HG03159 (cell line): Measurements from ENCODE around the gene TACC3.

Experiments used
- ATAC-seq: cut with Tn5 transposase; IDR thresholded peaks from one replicate; pipeline ENCODE4 v1.9.1; 2021; ENCODE audit warnings: mild to moderate bottlenecking, moderate library complexity; ENCODE audit not compliant: unreplicated experiment

The TACC3 gene

GRCh38 chr4:1770791-1771231 is 49.5 kb downstream of the TACC3 start:
- ATAC-seq = no peak

DNA sequence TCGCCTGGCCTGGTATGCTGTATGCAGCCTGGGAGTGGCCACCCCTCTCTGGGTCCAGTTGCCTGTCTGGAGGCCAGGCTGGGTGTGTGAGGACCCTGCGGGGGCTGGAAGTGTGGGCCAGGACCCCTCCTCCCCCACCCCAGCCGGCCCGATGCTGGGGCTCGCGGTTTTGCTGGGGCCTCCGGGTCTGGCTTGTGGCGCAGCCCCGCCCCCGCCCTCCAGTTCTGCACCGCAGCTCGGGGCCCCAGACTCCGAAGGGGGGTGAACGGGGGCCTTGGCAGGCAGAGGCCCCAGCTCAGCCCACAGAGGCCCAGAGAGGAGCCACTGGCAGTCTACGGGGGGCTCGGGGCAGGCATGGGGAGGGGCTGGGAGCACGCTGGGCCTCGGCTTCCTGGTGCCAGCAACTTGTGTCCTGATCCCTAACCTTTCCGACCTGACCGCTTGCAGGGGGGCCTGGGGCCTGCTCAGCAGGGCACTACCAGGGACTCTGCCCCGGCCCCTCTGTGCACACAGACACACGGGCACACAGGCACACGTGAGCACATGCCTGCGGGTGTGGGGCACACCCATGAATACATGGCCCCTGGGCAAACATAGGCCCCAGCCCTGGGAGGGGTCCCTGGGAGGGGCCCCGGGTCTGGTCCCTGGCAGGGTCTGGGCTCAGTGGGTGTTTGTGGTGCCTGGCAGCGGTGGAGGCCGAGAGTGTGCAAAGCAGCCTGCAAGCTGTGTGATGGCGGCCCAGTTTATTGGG is 50.4 kb downstream of the TACC3 start:
- no peak for ATAC-seq

- ATAC-seq = no peak
Observed at GRCh38 chr4:1772853-1773538, 51.7 kb downstream of the TACC3 start.

- ATAC-seq = no peak
Observed at GRCh38 chr4:1773754-1774153, 52.4 kb downstream of the TACC3 start.

GRCh38 chr4:1775731-1776500 is 54.6 kb downstream of the TACC3 start:
- ATAC-seq = no peak

GRCh38 chr4:1776521-1777161 is 55.3 kb downstream of the TACC3 start:
- no peak for ATAC-seq

DNA sequence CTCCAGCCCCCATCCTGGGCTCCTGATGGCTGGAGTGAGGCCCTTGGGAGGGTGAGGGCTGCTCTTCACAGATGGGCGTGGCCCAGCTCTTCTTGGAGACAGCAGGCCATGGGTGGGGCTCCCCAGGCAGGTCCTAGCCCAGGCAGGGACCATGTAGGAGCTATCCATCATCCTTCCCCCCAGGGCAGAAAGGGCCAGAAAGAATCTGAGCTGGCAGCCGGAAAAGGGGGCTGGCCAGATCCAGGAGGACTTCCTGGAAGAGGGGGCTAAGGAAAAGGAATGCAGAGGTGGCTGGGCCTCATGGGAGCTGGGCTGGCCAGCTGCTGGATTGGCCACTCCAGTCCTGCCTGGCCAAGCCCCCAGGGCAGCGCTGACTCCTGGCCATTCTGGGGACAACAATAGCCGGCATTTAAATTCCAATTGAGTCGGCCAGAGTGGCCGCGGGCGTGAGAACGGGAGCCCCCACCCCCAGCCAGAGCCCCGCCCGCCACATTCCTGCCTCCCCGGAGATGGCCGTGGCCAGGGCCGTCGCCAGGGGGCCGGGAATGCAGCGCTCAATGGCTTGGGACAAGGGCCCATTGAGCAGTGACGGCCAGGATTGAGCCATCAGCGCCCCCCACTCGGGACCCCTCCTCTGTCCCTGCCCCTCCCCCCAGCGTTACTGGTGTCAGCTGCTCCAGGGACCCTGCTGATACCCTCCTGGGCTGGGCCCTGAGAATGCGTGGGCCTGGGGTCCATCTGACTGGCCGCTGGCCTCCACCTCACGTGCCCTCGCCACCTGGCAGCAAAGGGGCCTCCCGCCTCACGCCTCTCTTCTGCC is 56.7 kb downstream of the TACC3 start:
- no peak for ATAC-seq

- ATAC-seq = no peak
Observed at GRCh38 chr4:1778642-1779392, 57.5 kb downstream of the TACC3 start.

GRCh38 chr4:1779588-1780382 is 58.5 kb downstream of the TACC3 start:
- ATAC-seq = no peak

DNA sequence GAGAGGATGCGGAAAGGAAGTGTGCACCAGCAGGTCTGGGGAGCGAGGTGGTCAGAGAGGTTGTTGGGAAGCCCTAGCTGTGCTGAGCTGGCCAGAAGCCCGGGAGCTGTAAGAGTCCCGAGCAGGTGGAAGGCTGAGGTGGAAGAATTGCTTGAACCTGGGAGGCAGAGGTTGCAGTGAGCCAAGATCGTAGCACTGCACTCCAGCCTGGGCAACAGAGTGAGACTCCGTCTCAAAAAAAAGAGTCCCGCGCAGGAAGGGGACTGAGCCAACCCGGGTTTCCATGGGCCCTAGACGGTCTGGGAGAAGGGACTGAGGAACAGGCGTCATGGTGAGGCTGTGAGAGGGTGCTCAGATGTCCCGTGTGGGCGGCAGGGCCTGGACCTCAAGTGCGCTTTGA is 59.1 kb downstream of the TACC3 start:
- ATAC-seq = no peak

DNA sequence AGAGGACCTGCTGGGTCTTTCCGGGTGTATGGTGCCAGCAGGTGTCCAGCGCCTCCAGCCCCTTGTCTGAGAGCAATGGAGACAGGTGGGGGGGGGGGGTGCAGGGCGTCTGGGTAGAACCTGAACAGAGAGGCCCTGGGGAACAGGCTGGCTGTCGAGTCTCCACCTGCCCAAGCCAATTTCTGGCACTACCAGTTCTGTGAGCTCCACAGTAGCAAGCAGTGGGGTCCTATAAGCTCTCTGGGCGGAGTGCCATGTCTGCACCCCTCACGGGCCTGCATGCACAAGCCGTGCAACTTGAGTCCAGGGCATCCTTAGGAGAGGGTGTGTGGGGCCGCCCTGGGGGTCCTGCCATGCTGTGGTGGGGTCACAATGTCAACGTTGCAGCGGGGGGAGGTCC is 61.7 kb downstream of the TACC3 start:
- no peak for ATAC-seq

GRCh38 chr4:1783970-1784369 is 62.6 kb downstream of the TACC3 start:
- no peak for ATAC-seq

GRCh38 chr4:1784395-1784788 is 63.1 kb downstream of the TACC3 start:
- no peak for ATAC-seq

GRCh38 chr4:1784789-1785591 is 63.7 kb downstream of the TACC3 start:
- no peak for ATAC-seq

- no peak for ATAC-seq
Observed at GRCh38 chr4:1785592-1785991, 64.3 kb downstream of the TACC3 start.

DNA sequence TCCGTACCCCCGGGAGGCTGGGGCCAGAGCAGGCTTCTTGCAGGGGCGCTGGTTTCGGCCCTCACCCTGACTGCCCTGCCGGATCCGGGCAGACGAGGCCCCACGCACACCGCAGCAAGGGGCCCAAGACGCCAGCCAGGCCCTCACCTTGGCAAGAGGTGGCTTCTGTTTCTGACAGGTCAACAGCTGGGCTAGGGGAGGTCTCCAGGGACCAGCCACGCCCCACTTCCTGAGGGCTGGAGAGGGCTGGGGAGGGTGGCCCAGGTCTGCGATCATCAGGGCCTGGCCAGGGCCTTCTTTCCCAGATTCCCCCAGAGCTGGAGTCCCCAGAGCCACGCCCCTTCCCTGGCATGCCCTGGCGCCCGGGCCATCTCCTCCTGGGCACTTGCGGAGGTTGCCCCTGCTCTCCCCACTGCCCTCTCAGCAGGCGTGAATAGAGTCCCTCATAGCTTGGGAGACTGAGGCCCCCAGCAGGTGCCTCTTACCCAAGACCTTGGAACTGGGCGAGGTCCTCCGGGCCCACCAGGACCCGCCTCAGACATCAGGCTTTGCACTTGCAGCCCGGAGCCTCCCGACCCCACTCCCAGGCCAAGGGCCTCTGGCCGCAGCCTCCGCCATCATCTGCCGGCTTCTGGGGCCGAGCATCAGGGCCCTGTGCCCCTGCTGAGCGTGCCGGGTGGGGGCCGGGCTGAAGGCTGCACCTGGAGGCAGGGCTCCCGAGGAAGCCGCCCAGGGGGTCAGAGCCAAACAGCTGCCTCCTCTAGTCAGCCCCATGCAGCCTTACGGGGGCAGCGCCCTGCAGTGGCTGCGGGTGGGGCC is 65.4 kb downstream of the TACC3 start:
- no peak for ATAC-seq

- ATAC-seq = no peak
Observed at GRCh38 chr4:1787411-1788077, 66.2 kb downstream of the TACC3 start.
